ENCODE data around the gene DCUN1D1.

DCUN1D1 gene

GRCh38 chr3:182925330-182925943 is 54.9 kb downstream of the DCUN1D1 start:
- Histone ChIP-seq H3K36me3 (ENCODE audit: insufficient read depth, low read length) (no peaks in the 10 kb centered on the region), H3K4me1 (ENCODE audit: control insufficient read depth, insufficient read depth, low read length) (no peaks in the 10 kb centered on the region), H3K4me2 (ENCODE audit: low read length) (no peak overlapping the region), H3K4me3 (ENCODE audit: low read length) (no peak overlapping the region), H3K9ac (ENCODE audit: low read depth, low read length) (no peak overlapping the region), H3K27me3 (ENCODE audit: control insufficient read depth, insufficient read depth, low read length) (no peaks in the 10 kb centered on the region), H3K9me3 (replicated peaks; ENCODE audit: low read length) (no peaks in the 10 kb centered on the region)

- Histone ChIP-seq H3K4me1 (ENCODE audit: control insufficient read depth, insufficient read depth, low read length) (no peaks in the 10 kb centered on the region), H3K4me3 (ENCODE audit: low read length) (no peak overlapping the region), H3K9ac (ENCODE audit: low read depth, low read length) (no peak overlapping the region), H3K36me3 (ENCODE audit: insufficient read depth, low read length) (peaks cover 5% of the 10 kb centered on the region), H3K27me3 (ENCODE audit: control insufficient read depth, insufficient read depth, low read length) (no peaks in the 10 kb centered on the region), H3K4me2 (ENCODE audit: low read length) (no peak overlapping the region), H3K9me3 (replicated peaks; ENCODE audit: low read length) (no peaks in the 10 kb centered on the region)
Observed at GRCh38 chr3:182921665-182922355, 58.5 kb downstream of the DCUN1D1 start.

DNA sequence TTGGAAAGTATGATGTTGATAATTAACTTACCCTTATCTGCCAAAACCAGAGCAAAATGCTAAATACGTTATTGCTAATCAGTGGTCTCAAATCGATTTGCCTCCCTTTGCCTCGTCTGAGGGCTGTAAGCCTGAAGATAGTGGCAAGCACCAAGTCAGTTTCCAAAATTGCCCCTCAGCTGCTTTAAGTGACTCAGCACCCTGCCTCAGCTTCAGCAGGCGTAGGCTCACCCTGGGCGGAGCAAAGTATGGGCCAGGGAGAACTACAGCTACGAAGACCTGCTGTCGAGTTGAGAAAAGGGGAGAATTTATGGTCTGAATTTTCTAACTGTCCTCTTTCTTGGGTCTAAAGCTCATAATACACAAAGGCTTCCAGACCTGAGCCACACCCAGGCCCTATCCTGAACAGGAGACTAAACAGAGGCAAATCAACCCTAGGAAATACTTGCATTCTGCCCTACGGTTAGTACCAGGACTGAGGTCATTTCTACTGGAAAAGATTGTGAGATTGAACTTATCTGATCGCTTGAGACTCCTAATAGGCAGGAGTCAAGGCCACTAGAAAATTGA is 59.7 kb downstream of the DCUN1D1 start:
- no peaks in the 10 kb centered on the region for H3K27me3 ChIP-seq (ENCODE audit: control insufficient read depth, insufficient read depth, low read length)
- no peak overlapping the region for H3K9ac ChIP-seq (ENCODE audit: low read depth, low read length)
- H3K4me2 ChIP-seq (ENCODE audit: low read length) = no peak overlapping the region
- H3K4me1 ChIP-seq (ENCODE audit: control insufficient read depth, insufficient read depth, low read length) = no peaks in the 10 kb centered on the region
- H3K9me3 ChIP-seq (replicated peaks; ENCODE audit: low read length) = no peaks in the 10 kb centered on the region
- H3K36me3 ChIP-seq (ENCODE audit: insufficient read depth, low read length) = peaks cover 5% of the 10 kb centered on the region
- no peak overlapping the region for H3K4me3 ChIP-seq (ENCODE audit: low read length)

GRCh38 chr3:182919866-182920357 is 60.4 kb downstream of the DCUN1D1 start:
- no peak overlapping the region for H3K4me2 ChIP-seq (ENCODE audit: low read length)
- H3K4me3 ChIP-seq (ENCODE audit: low read length) = no peak overlapping the region
- H3K4me1 ChIP-seq (ENCODE audit: control insufficient read depth, insufficient read depth, low read length) = no peaks in the 10 kb centered on the region
- H3K36me3 ChIP-seq (ENCODE audit: insufficient read depth, low read length) = peaks cover 7% of the 10 kb centered on the region
- H3K27me3 ChIP-seq (ENCODE audit: control insufficient read depth, insufficient read depth, low read length) = no peaks in the 10 kb centered on the region
- no peaks in the 10 kb centered on the region for H3K9me3 ChIP-seq (replicated peaks; ENCODE audit: low read length)
- H3K9ac ChIP-seq (ENCODE audit: low read depth, low read length) = no peak overlapping the region

GRCh38 chr3:182917134-182917533 is 63.2 kb downstream of the DCUN1D1 start:
- no peaks in the 10 kb centered on the region for H3K9me3 ChIP-seq (replicated peaks; ENCODE audit: low read length)
- no peak overlapping the region for H3K4me3 ChIP-seq (ENCODE audit: low read length)
- H3K4me2 ChIP-seq (ENCODE audit: low read length) = no peak overlapping the region
- H3K4me1 ChIP-seq (ENCODE audit: control insufficient read depth, insufficient read depth, low read length) = no peaks in the 10 kb centered on the region
- H3K9ac ChIP-seq (ENCODE audit: low read depth, low read length) = no peak overlapping the region
- peaks cover 18% of the 10 kb centered on the region for H3K36me3 ChIP-seq (ENCODE audit: insufficient read depth, low read length)
- no peaks in the 10 kb centered on the region for H3K27me3 ChIP-seq (ENCODE audit: control insufficient read depth, insufficient read depth, low read length)

DNA sequence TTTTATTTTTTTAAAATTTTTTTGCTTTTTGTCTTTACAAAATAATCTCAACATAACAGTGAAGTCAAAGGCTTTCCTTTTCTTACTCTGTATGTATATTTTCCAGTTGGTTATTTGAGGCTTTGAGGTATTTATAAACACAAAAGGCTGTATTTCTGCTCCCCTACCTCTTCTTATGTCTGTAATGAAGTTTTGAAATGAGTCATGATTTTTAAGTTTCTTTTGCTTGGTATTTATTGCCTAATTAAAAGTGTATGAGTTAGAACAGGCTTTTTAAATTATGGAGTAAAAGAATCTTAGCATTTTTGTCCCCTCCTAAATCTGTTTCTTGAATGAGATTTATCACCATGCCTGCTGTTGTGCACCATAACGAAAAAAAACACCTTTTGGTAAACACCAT is 66.0 kb downstream of the DCUN1D1 start:
- Histone ChIP-seq H3K4me1 (ENCODE audit: control insufficient read depth, insufficient read depth, low read length) (peaks cover 4% of the 10 kb centered on the region), H3K9me3 (replicated peaks; ENCODE audit: low read length) (no peaks in the 10 kb centered on the region), H3K4me3 (ENCODE audit: low read length) (no peak overlapping the region), H3K4me2 (ENCODE audit: low read length) (no peak overlapping the region), H3K9ac (ENCODE audit: low read depth, low read length) (no peak overlapping the region), H3K27me3 (ENCODE audit: control insufficient read depth, insufficient read depth, low read length) (no peaks in the 10 kb centered on the region), H3K36me3 (ENCODE audit: insufficient read depth, low read length) (peaks cover 28% of the 10 kb centered on the region)

DNA sequence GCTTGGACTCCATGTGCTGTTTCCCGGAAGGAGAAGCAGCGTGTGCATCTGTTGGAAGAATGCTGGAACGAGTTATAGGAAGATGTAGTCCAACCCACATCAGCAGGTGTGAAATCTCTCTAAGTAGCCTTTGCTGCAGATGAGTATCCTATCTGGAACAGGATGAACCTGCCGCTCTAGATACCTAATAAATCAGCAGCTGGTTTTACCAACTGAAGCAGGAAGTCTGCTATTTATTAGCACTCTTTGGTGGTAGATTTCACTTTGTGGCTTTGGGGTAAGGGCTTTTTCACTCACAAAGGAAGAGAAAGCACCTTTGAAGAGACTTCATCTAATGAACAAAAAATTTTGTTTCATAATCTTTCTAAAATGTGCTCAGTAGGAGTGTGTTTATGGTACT is 66.4 kb downstream of the DCUN1D1 start:
- no peaks in the 10 kb centered on the region for H3K9me3 ChIP-seq (replicated peaks; ENCODE audit: low read length)
- H3K9ac ChIP-seq (ENCODE audit: low read depth, low read length) = no peak overlapping the region
- no peaks in the 10 kb centered on the region for H3K27me3 ChIP-seq (ENCODE audit: control insufficient read depth, insufficient read depth, low read length)
- peaks cover 4% of the 10 kb centered on the region for H3K4me1 ChIP-seq (ENCODE audit: control insufficient read depth, insufficient read depth, low read length)
- H3K4me2 ChIP-seq (ENCODE audit: low read length) = no peak overlapping the region
- no peak overlapping the region for H3K4me3 ChIP-seq (ENCODE audit: low read length)
- H3K36me3 ChIP-seq (ENCODE audit: insufficient read depth, low read length) = peaks cover 28% of the 10 kb centered on the region

DNA sequence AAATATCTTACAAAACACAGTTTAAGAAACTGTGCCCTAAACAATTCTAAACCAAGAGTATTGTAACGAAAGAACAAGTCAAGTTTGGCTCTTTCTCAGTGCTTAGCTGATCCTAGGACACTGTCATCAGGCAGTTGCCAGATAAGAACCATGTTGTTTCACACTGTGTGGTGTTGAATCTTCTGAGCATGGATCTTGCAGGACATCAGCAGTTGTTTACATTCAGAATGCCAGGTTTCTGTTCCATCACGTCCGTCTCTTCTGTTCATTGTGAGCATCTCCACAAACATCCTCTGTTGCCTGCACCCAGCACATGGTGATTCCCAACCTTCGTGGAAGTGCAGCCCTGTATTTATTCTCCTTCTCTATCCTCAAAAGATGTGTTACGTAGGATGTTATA is 67.9 kb downstream of the DCUN1D1 start:
- Histone ChIP-seq H3K9me3 (replicated peaks; ENCODE audit: low read length) (no peaks in the 10 kb centered on the region), H3K9ac (ENCODE audit: low read depth, low read length) (no peak overlapping the region), H3K4me1 (ENCODE audit: control insufficient read depth, insufficient read depth, low read length) (peaks cover 12% of the 10 kb centered on the region), H3K4me2 (ENCODE audit: low read length) (no peak overlapping the region), H3K36me3 (ENCODE audit: insufficient read depth, low read length) (peaks cover 32% of the 10 kb centered on the region), H3K4me3 (ENCODE audit: low read length) (no peak overlapping the region), H3K27me3 (ENCODE audit: control insufficient read depth, insufficient read depth, low read length) (no peaks in the 10 kb centered on the region)

GRCh38 chr3:182911782-182912111 is 68.6 kb downstream of the DCUN1D1 start:
- H3K4me1 ChIP-seq (ENCODE audit: control insufficient read depth, insufficient read depth, low read length) = peaks cover 12% of the 10 kb centered on the region
- no peak overlapping the region for H3K4me3 ChIP-seq (ENCODE audit: low read length)
- H3K27me3 ChIP-seq (ENCODE audit: control insufficient read depth, insufficient read depth, low read length) = no peaks in the 10 kb centered on the region
- no peak overlapping the region for H3K9ac ChIP-seq (ENCODE audit: low read depth, low read length)
- peaks cover 28% of the 10 kb centered on the region for H3K36me3 ChIP-seq (ENCODE audit: insufficient read depth, low read length)
- no peaks in the 10 kb centered on the region for H3K9me3 ChIP-seq (replicated peaks; ENCODE audit: low read length)
- no peak overlapping the region for H3K4me2 ChIP-seq (ENCODE audit: low read length)

GRCh38 chr3:182910936-182911781 is 69.2 kb downstream of the DCUN1D1 start:
- no peak overlapping the region for H3K4me3 ChIP-seq (ENCODE audit: low read length)
- H3K4me1 ChIP-seq (ENCODE audit: control insufficient read depth, insufficient read depth, low read length) = peaks cover 12% of the 10 kb centered on the region
- no peaks in the 10 kb centered on the region for H3K27me3 ChIP-seq (ENCODE audit: control insufficient read depth, insufficient read depth, low read length)
- peaks cover 31% of the 10 kb centered on the region for H3K36me3 ChIP-seq (ENCODE audit: insufficient read depth, low read length)
- no peak overlapping the region for H3K4me2 ChIP-seq (ENCODE audit: low read length)
- no peak overlapping the region for H3K9ac ChIP-seq (ENCODE audit: low read depth, low read length)
- H3K9me3 ChIP-seq (replicated peaks; ENCODE audit: low read length) = no peaks in the 10 kb centered on the region

DNA sequence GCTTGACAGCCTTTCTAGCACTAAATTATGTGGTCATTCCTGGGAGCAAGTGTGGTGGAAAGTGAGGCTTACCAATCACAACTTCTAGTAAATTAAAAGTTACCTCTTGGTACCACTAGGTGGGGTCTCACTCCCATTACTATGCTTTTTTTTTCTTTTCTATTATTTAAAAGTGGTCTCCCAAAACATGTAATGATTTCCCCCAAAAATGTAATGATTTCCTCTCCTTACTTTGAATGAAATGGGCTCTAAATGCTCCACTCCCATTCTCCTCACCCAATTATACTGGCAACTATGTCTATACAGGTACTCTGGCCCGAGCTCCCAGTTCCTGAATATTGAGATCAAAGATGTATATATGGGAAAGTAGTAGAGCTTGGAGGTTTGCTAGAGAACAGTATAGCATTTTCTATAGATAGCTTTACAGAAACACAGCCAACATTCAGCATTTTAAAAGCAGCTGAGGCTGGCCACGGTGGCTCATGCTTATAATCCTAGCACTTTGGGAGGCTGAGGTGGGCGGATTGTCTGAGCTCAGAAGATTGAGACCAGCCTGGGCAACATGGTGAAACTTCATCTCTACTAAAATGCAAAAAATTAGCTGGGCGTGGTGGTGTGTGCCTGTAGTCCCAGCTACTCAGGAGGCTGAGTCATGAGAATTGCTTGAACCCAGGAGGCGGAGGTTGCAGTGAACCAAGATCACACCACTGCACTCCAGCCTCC is 70.9 kb downstream of the DCUN1D1 start:
- Histone ChIP-seq H3K4me2 (ENCODE audit: low read length) (no peak overlapping the region), H3K4me1 (ENCODE audit: control insufficient read depth, insufficient read depth, low read length) (peaks cover 12% of the 10 kb centered on the region), H3K36me3 (ENCODE audit: insufficient read depth, low read length) (peaks cover 28% of the 10 kb centered on the region), H3K27me3 (ENCODE audit: control insufficient read depth, insufficient read depth, low read length) (no peaks in the 10 kb centered on the region), H3K9me3 (replicated peaks; ENCODE audit: low read length) (no peaks in the 10 kb centered on the region), H3K9ac (ENCODE audit: low read depth, low read length) (no peak overlapping the region), H3K4me3 (ENCODE audit: low read length) (no peak overlapping the region)
